Endothelial cell of umbilical vein (primary cell): ENCODE measurements around the gene SIRT2.

Source experiments
- CTCF ChIP-seq, 2 donors: IDR thresholded peaks; 1 replicate in 1 of 2; 2 replicates in 1 of 2; pipeline ENCODE4 v1.5.1; 2011; ENCODE audit warnings: low read length in 2 of 2, mild to moderate bottlenecking in 2 of 2, moderate library complexity in 2 of 2, control low read depth in 1 of 2, inconsistent platforms in 1 of 2, low read depth in 1 of 2; ENCODE audit not compliant: insufficient read depth in 1 of 2; ENCODE audit errors: extremely low read depth in 1 of 2
- EZH2 ChIP-seq: IDR thresholded peaks from 2 replicates; pipeline ENCODE4 v1.6.1; 2012; ENCODE audit warnings: borderline replicate concordance, low read depth, mild to moderate bottlenecking, moderate library complexity, low read length, inconsistent platforms; ENCODE audit not compliant: severe bottlenecking
- GATA2 ChIP-seq: IDR thresholded peaks from 2 replicates; pipeline ENCODE4 v1.7.0; 2011; ENCODE audit warnings: low read depth, mild to moderate bottlenecking, moderate library complexity, mixed read lengths, low read length; ENCODE audit not compliant: insufficient read length, insufficient read depth
- MAX ChIP-seq: IDR thresholded peaks from 2 replicates; pipeline ENCODE4 v1.6.1; 2011; ENCODE audit not compliant: insufficient read depth, insufficient read length
- POLR2A ChIP-seq: IDR thresholded peaks from 2 replicates; pipeline ENCODE4 v1.6.1; 2012; ENCODE audit warnings: low read depth, mild to moderate bottlenecking, control low read depth, low read length

- no peak for TF ChIP-seq CTCF (IDR thresholded peaks at IDR 0.05; ENCODE audit: extremely low read depth in 1 of 2, insufficient read depth in 1 of 2, low read depth in 1 of 2, low read length in 2 of 2)
- no peak for TF ChIP-seq GATA2
- TF ChIP-seq POLR2A = no peak
- TF ChIP-seq EZH2 = no peak
- no peak for TF ChIP-seq MAX
These were observed 12.1 kb upstream of the SIRT2 start for GRCh38 chr19:38911388-38912001.
